Liver (tissue), 1 donor: ENCODE data around the gene DNMBP.
"Not testable (repeated sequence)": the region's sequence is repeated elsewhere in the genome, so short reads cannot be mapped to it uniquely, and the experiment has no call there.

Source experiments
- SP1 ChIP-seq: IDR thresholded peaks from 2 replicates; pipeline ENCODE4 v1.6.1; 2018; ENCODE audit warnings: antibody characterized with exemption, mild to moderate bottlenecking
- TF ChIP-seq, protein P1 (sequence below): IDR thresholded peaks from 2 replicates; pipeline ENCODE4 v1.6.1; 2016; ENCODE audit warnings: antibody characterized with exemption
- donor health status: healthy.

DNA sequence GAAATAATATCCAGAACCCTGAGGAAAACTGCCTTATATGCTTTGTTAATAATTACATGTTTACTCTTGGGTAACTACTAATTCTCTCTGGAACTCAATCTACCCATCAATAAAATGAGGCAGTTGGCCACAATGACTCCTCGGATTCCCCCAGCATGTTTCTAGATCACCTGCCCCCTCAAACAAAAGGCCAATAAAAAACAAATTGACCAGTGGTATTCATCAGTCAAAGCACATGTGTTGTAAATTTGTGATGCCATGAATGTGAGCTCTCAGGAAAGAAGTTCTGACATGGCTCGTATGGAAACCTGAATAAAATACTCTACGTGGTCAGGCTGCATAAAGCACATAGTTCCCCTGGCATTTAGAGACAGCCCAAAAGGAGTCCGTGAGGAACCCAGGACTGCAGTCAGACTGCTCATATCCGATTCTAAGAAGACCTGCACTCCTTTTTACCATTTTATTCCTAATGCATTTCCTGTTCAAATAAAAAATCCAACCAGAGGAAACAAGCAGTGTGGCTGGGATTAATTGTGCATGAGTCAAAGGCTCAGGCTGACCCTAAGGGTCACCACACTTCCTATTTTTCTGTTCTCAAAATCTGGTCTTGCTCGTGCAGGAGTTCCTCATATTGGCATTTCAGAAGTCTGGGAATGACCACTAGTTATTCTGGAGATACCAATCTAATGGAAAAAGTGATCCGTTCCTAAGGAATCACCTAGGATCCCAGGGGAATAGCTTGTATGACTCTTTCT, 77.4 kb downstream of the DNMBP start:
- TF ChIP-seq, protein P1, sequence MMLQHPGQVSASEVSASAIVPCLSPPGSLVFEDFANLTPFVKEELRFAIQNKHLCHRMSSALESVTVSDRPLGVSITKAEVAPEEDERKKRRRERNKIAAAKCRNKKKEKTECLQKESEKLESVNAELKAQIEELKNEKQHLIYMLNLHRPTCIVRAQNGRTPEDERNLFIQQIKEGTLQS = not testable (repeated sequence)
- TF ChIP-seq SP1 = not testable (repeated sequence)
